DND-41 (cell line): Measurements from ENCODE around the gene PTPRU.

Experiments used
- ATAC-seq: fragments of 200-7000 bp; cut with Tn5 transposase; 3 replicates; pipeline ENCODE4 v1.9.1; 2021; ENCODE audit warnings: low read depth; ENCODE audit not compliant: insufficient read depth
- DNase-seq: peaks from one replicate; pipeline ENCODE4 v3.0.0-alpha.2; 2020
- H2AFZ ChIP-seq: 2 replicates; pipeline ENCODE4 v1.6.0; 2012; ENCODE audit warnings: low read depth, low read length
- H3K27ac ChIP-seq: 2 replicates; pipeline ENCODE4 v1.5.1; 2012; ENCODE audit warnings: low read length, inconsistent platforms
- H3K27me3 ChIP-seq: fragments of 200-600 bp; sonication (generic); 2 replicates; pipeline ENCODE4 v1.6.0; 2012; ENCODE audit warnings: low read length, mild to moderate bottlenecking, inconsistent platforms; ENCODE audit not compliant: insufficient read depth, poor library complexity
- H3K36me3 ChIP-seq: 2 replicates; pipeline ENCODE4 v1.5.1; 2012; ENCODE audit warnings: low read length, inconsistent platforms; ENCODE audit not compliant: insufficient read depth
- H3K4me1 ChIP-seq: 2 replicates; pipeline ENCODE4 v1.5.1; 2012; ENCODE audit warnings: mild to moderate bottlenecking, low read length; ENCODE audit not compliant: insufficient read depth
- H3K4me2 ChIP-seq: 2 replicates; pipeline ENCODE4 v1.6.0; 2012; ENCODE audit warnings: mild to moderate bottlenecking, moderate library complexity, low read length, inconsistent platforms; ENCODE audit not compliant: insufficient read depth
- H3K4me3 ChIP-seq, 2 experiments: fragments of 200-600 bp in 1 of 2; shearing (Covaris generic) in 1 of 2; 2 replicates each; pipeline ENCODE4 v1.5.1; 2012 to 2016; ENCODE audit warnings: inconsistent platforms in 2 of 2, low read length in 2 of 2, mild to moderate bottlenecking in 2 of 2, low read depth in 1 of 2, moderate library complexity in 1 of 2
- H3K79me2 ChIP-seq: 2 replicates; pipeline ENCODE4 v1.6.0; 2012; ENCODE audit warnings: low read length, inconsistent platforms; ENCODE audit not compliant: insufficient read depth
- H3K9ac ChIP-seq: 2 replicates; pipeline ENCODE4 v1.6.0; 2012; ENCODE audit warnings: low read depth, mild to moderate bottlenecking, inconsistent platforms, low read length, moderate library complexity
- H3K9me3 ChIP-seq: 2 replicates; pipeline ENCODE4 v1.5.1; 2012; ENCODE audit warnings: low read length, moderate library complexity, mild to moderate bottlenecking, inconsistent platforms; ENCODE audit not compliant: insufficient read depth, severe bottlenecking
- H4K20me1 ChIP-seq: 2 replicates; pipeline ENCODE4 v1.6.0; 2012; ENCODE audit warnings: low read length; ENCODE audit not compliant: insufficient read depth
- EZH2 ChIP-seq: IDR thresholded peaks from 3 replicates; pipeline ENCODE4 v1.6.1; 2012; ENCODE audit warnings: borderline replicate concordance, low read depth, mild to moderate bottlenecking, moderate library complexity, low read length, inconsistent platforms; ENCODE audit not compliant: severe bottlenecking
- TF ChIP-seq, protein P1 (sequence below): IDR thresholded peaks from 2 replicates; pipeline ENCODE4 v1.5.1; 2012; ENCODE audit warnings: borderline replicate concordance, low read length, moderate library complexity, mild to moderate bottlenecking; ENCODE audit not compliant: poor library complexity, severe bottlenecking; ENCODE audit errors: extremely low read depth

PTPRU gene

DNA sequence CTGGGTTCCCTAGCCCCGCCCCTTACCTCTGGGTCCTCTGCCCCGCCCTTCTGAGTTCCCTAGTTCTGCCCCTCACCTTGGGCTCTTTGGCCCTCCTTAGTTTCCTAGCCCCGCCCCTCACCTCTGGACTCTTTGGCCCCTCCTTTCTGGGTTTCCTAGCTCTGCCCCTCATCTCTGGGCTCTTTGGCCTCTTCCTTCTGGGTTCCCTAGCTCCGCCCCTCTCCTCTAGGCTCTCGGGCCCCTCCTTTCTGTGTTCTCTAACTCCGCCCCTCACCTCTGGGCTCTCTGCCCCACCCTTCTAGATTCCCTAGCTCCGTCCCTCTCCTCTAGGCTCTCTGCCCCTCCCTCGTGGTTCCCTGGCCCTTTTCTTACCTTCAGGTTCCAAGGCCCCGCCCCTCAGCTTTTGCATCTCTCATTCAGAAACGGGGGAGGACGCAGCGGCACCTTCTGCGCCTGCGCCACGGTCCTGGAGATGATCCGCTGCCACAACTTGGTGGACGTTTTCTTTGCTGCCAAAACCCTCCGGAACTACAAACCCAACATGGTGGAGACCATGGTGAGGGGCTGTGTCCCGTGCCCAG is 88.5 kb downstream of the PTPRU start:
- no peak overlapping the region for H2AFZ ChIP-seq
- H3K79me2 ChIP-seq = no peaks in the 10 kb centered on the region
- no peaks in the 10 kb centered on the region for H3K27me3 ChIP-seq
- H3K9ac ChIP-seq = no peak overlapping the region
- no peak for ATAC-seq
- no peaks in the 10 kb centered on the region for H4K20me1 ChIP-seq
- H3K36me3 ChIP-seq = no peaks in the 10 kb centered on the region
- H3K9me3 ChIP-seq = no peaks in the 10 kb centered on the region
- H3K4me1 ChIP-seq = no peaks in the 10 kb centered on the region
- DNase-seq = no peak
- H3K4me3 ChIP-seq = no peak overlapping the region
- TF ChIP-seq, protein P1, sequence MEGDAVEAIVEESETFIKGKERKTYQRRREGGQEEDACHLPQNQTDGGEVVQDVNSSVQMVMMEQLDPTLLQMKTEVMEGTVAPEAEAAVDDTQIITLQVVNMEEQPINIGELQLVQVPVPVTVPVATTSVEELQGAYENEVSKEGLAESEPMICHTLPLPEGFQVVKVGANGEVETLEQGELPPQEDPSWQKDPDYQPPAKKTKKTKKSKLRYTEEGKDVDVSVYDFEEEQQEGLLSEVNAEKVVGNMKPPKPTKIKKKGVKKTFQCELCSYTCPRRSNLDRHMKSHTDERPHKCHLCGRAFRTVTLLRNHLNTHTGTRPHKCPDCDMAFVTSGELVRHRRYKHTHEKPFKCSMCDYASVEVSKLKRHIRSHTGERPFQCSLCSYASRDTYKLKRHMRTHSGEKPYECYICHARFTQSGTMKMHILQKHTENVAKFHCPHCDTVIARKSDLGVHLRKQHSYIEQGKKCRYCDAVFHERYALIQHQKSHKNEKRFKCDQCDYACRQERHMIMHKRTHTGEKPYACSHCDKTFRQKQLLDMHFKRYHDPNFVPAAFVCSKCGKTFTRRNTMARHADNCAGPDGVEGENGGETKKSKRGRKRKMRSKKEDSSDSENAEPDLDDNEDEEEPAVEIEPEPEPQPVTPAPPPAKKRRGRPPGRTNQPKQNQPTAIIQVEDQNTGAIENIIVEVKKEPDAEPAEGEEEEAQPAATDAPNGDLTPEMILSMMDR = no peak
- TF ChIP-seq EZH2 = no peak
- no peak overlapping the region for H3K4me2 ChIP-seq
- no peak overlapping the region for H3K27ac ChIP-seq

DNA sequence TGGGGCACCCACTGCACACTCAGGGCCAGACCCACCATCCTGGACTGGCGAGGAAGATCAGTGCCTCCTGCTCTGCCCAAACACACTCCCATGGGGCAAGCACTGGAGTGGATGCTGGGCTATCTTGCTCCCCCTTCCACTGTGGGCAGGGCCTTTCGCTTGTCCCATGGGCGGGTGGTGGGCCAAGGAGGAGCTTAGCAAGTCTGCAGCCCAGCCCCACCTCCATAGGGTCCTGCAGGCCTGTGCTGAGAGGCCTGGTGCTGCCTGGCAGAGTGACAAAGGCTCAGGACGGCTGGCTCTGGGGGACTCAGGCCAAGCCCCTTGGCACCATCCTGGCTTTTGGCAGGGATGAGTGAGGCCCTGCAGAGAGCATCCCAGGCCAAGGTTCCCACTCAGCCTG is 89.4 kb downstream of the PTPRU start:
- H3K79me2 ChIP-seq = no peaks in the 10 kb centered on the region
- H3K4me3 ChIP-seq = no peak overlapping the region
- no peak overlapping the region for H3K4me2 ChIP-seq
- H3K27me3 ChIP-seq = no peaks in the 10 kb centered on the region
- no peaks in the 10 kb centered on the region for H3K36me3 ChIP-seq
- no peak overlapping the region for H3K9ac ChIP-seq
- no peaks in the 10 kb centered on the region for H4K20me1 ChIP-seq
- no peak for DNase-seq
- no peak overlapping the region for H3K27ac ChIP-seq
- H3K9me3 ChIP-seq = no peaks in the 10 kb centered on the region
- H2AFZ ChIP-seq = no peak overlapping the region
- H3K4me1 ChIP-seq = no peaks in the 10 kb centered on the region
- TF ChIP-seq, protein P1 = no peak
- TF ChIP-seq EZH2 = no peak
- ATAC-seq = no peak

DNA sequence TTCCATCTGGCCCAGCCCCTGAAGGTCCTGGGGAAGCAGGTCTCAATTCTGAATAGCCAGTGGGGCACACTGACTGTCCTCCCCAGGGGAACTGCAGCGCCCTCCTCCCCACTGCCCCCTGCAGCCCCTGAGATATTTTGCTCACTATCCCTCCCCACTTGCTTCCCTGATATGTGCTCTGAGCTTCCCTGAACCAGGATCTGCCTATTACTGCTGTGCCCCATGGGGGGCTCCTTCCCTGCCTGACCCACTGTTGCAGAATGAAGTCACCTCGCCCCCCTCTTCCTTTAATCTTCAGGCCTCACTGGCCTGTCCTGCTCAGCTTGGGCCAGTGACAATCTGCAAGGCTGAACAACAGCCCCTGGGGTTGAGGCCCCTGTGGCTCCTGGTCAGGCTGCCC is 89.8 kb downstream of the PTPRU start:
- TF ChIP-seq EZH2 = no peak
- TF ChIP-seq, protein P1 = no peak
- Histone ChIP-seq H3K27me3 (no peaks in the 10 kb centered on the region), H3K4me1 (no peaks in the 10 kb centered on the region), H3K9ac (no peak overlapping the region), H2AFZ (no peak overlapping the region), H3K27ac (no peak overlapping the region), H3K79me2 (no peaks in the 10 kb centered on the region), H3K4me3 (no peak overlapping the region), H4K20me1 (no peaks in the 10 kb centered on the region), H3K4me2 (no peak overlapping the region), H3K36me3 (no peaks in the 10 kb centered on the region), H3K9me3 (no peaks in the 10 kb centered on the region)
- no peak for DNase-seq
- ATAC-seq = no peak
